Neuronal stem cell (in vitro differentiated cells): ENCODE data around the gene BRSK2.
A peak's percentile ranks its signal among the peaks of the same experiment; 100 is the strongest.

ENCODE experiments used
- DNase-seq: peaks from one replicate; pipeline ENCODE4 v3.0.0-alpha.2; 2013; ENCODE audit warnings: low spot score
- H2AFZ ChIP-seq: one replicate; pipeline ENCODE4 v1.6.1; 2013; ENCODE audit warnings: mild to moderate bottlenecking, low read length, inconsistent platforms
- H2AK5ac ChIP-seq: 2 replicates; pipeline ENCODE4 v1.6.1; 2013; ENCODE audit warnings: low read depth, mild to moderate bottlenecking, inconsistent platforms, low read length, moderate library complexity, mixed read lengths
- H2BK120ac ChIP-seq: 2 replicates; pipeline ENCODE4 v1.6.1; 2013; ENCODE audit warnings: low read depth, mild to moderate bottlenecking, inconsistent platforms, low read length, moderate library complexity, mixed read lengths
- H2BK12ac ChIP-seq: one replicate; pipeline ENCODE4 v1.6.1; 2013; ENCODE audit warnings: low read length, inconsistent platforms
- H2BK15ac ChIP-seq: 2 replicates; pipeline ENCODE4 v1.6.1; 2013; ENCODE audit warnings: mild to moderate bottlenecking, low read length, inconsistent platforms, mixed read lengths
- H2BK5ac ChIP-seq: one replicate; pipeline ENCODE4 v1.6.1; 2013; ENCODE audit warnings: inconsistent platforms, mild to moderate bottlenecking, low read length, moderate library complexity
- H3K14ac ChIP-seq: one replicate; pipeline ENCODE4 v1.6.1; 2013; ENCODE audit warnings: low read length, inconsistent platforms
- H3K18ac ChIP-seq: 2 replicates; pipeline ENCODE4 v1.6.1; 2013; ENCODE audit warnings: low read length, inconsistent platforms
- H3K23ac ChIP-seq: 2 replicates; pipeline ENCODE4 v1.6.1; 2013; ENCODE audit warnings: low read depth, mild to moderate bottlenecking, mixed read lengths, low read length, inconsistent platforms; ENCODE audit not compliant: poor library complexity
- H3K27ac ChIP-seq: replicated peaks from 3 replicates; pipeline ENCODE4 v1.5.1; 2013; ENCODE audit warnings: low read length, inconsistent platforms
- H3K27me3 ChIP-seq, 3 experiments: 2 replicates each; pipeline ENCODE4 v1.6.1; 2013; ENCODE audit warnings: low read length in 3 of 3, mild to moderate bottlenecking in 2 of 3, inconsistent platforms in 1 of 3, low read depth in 1 of 3, mixed read lengths in 1 of 3, moderate library complexity in 1 of 3; ENCODE audit not compliant: control insufficient read depth in 3 of 3, insufficient read depth in 3 of 3
- H3K36me3 ChIP-seq, 2 donors: replicated peaks in 1 of 2; 2 replicates each; pipeline ENCODE4 v1.6.1; 2013; ENCODE audit warnings: low read length in 2 of 2; ENCODE audit not compliant: control insufficient read depth in 2 of 2, insufficient read depth in 2 of 2
- H3K4ac ChIP-seq: 2 replicates; pipeline ENCODE4 v1.6.1; 2013; ENCODE audit warnings: inconsistent platforms, mild to moderate bottlenecking, low read length, moderate library complexity
- H3K4me1 ChIP-seq, 2 donors: 1 replicate in 1 of 2; 2 replicates in 1 of 2; pipeline ENCODE4 v1.6.1; 2013; ENCODE audit warnings: low read length in 2 of 2, low read depth in 1 of 2; ENCODE audit not compliant: control insufficient read depth in 2 of 2, insufficient read depth in 1 of 2
- H3K4me2 ChIP-seq: one replicate; pipeline ENCODE4 v1.6.1; 2013; ENCODE audit warnings: mild to moderate bottlenecking, low read length, inconsistent platforms; ENCODE audit not compliant: insufficient read depth, poor library complexity, severe bottlenecking
- H3K4me3 ChIP-seq, 2 donors: 2 replicates each; pipeline ENCODE4 v1.5.1; 2013; ENCODE audit warnings: low read length in 2 of 2, mild to moderate bottlenecking in 2 of 2, inconsistent platforms in 1 of 2, moderate library complexity in 1 of 2
- H3K79me1 ChIP-seq: one replicate; pipeline ENCODE4 v1.6.1; 2013; ENCODE audit warnings: low read depth, mild to moderate bottlenecking, inconsistent platforms, low read length, moderate library complexity
- H3K9ac ChIP-seq: one replicate; pipeline ENCODE4 v1.6.1; 2013; ENCODE audit warnings: mild to moderate bottlenecking, low read depth, low read length, inconsistent platforms; ENCODE audit not compliant: poor library complexity
- H3K9me3 ChIP-seq, 2 donors: replicated peaks in 1 of 2; 2 replicates each; pipeline versions ENCODE3 to v1.6.1; 2013; ENCODE audit warnings: low read length in 2 of 2, mild to moderate bottlenecking in 2 of 2, inconsistent platforms in 1 of 2, low read depth in 1 of 2, mixed read lengths in 1 of 2, moderate library complexity in 1 of 2; ENCODE audit not compliant: control insufficient read depth in 2 of 2, insufficient read depth in 1 of 2
- H4K8ac ChIP-seq: one replicate; pipeline ENCODE4 v1.6.1; 2013; ENCODE audit warnings: low read depth, mild to moderate bottlenecking, inconsistent platforms, low read length, moderate library complexity
- H4K91ac ChIP-seq: one replicate; pipeline ENCODE4 v1.6.1; 2013; ENCODE audit warnings: low read length, low read depth, mild to moderate bottlenecking, inconsistent platforms; ENCODE audit not compliant: poor library complexity
- WGBS, 2 donors: extraction: QIAGEN DNeasy Blood & Tissue Kit; methylation state at CpG; one replicate each; pipeline ENCODE4 v1.1.7; 2013; ENCODE audit warnings: missing lambda C conversion rate in 2 of 2, mixed read lengths in 1 of 2; ENCODE audit not compliant: insufficient read length in 2 of 2, insufficient replicate concordance in 1 of 2; ENCODE audit errors: extremely low coverage in 2 of 2; 5-methylcytosine and 5-hydroxymethylcytosine counted together

The BRSK2 gene

DNA sequence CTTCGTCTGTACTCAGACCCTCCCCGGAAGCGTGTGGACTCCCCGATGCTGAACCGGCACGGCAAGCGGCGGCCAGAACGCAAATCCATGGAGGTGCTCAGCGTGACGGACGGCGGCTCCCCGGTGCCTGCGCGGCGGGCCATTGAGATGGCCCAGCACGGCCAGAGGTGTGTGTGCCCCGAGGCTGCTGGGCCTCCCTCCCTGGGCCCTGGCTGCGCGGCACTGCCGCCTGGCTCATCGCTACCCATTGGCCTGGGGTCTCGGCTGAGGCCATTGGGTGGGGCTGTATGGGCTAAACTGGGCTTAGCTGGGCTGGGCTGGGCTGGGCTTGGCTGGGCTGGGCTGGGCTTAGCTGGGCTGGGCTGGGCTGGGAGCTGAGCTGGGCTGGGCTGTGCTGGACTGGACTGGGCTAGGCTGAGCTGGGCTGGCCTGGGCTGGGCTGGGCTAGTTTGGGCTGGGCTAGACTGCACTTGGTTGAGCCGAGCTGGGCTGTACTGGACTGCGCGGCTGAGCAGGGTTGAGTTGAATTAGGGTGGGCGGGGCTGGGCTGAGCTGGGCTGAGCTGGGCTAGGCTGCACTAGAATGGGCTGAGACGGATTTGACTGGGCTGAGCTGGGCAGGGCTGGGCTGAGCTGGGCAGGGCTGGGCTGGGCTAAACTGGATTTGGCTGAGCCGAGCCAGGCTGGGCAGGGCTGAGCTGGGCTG lies 56.2 kb downstream of the BRSK2 start:
- no peak overlapping the region for H3K4me3 ChIP-seq
- H3K14ac ChIP-seq, result peak overlapping the region; percentile 47
- H2BK5ac ChIP-seq, result no peak overlapping the region
- H3K4ac ChIP-seq, result no peak overlapping the region
- H2AK5ac ChIP-seq, result no peak overlapping the region
- H3K36me3 ChIP-seq, result peaks cover 10 to 59% of the 10 kb centered on the region in 2 donors
- no peak overlapping the region for H4K91ac ChIP-seq
- H3K27ac ChIP-seq, result no peak overlapping the region
- WGBS, 2 donors, result no CpG with 5 or more reads among the region's 30 CpGs
- no peak overlapping the region for H3K18ac ChIP-seq
- no peaks in the 10 kb centered on the region for H3K27me3 ChIP-seq
- no peaks in the 10 kb centered on the region for H3K9me3 ChIP-seq
- H3K23ac ChIP-seq, result peak overlapping the region; percentile 65
- H3K9ac ChIP-seq, result no peak overlapping the region
- no peak overlapping the region for H4K8ac ChIP-seq
- no peak overlapping the region for H2BK12ac ChIP-seq
- no peak overlapping the region for H2BK15ac ChIP-seq
- DNase-seq, result no peak
- no peak overlapping the region for H3K4me2 ChIP-seq
- H3K4me1 ChIP-seq, result peaks cover 0 to 5% of the 10 kb centered on the region in 2 donors
- peaks cover 2% of the 10 kb centered on the region for H3K79me1 ChIP-seq
- no peak overlapping the region for H2BK120ac ChIP-seq
- H2AFZ ChIP-seq, result no peak overlapping the region

GRCh38 chr11:1446623-1447022 lies 56.9 kb downstream of the BRSK2 start:
- Histone ChIP-seq H2BK15ac (no peak overlapping the region), H3K9me3 (no peaks in the 10 kb centered on the region), H2AFZ (no peak overlapping the region), H3K27ac (no peak overlapping the region), H3K79me1 (peaks cover 3% of the 10 kb centered on the region), H3K23ac (peak overlapping the region; percentile 65), H3K36me3 (peaks cover 14 to 66% of the 10 kb centered on the region in 2 donors), H2BK120ac (no peak overlapping the region), H3K18ac (peak overlapping the region; percentile 48), H3K27me3 (no peaks in the 10 kb centered on the region), H3K4ac (no peak overlapping the region), H3K4me2 (no peak overlapping the region), H3K14ac (peak overlapping the region; percentile 47), H3K9ac (no peak overlapping the region), H2AK5ac (no peak overlapping the region), H2BK12ac (no peak overlapping the region), H2BK5ac (no peak overlapping the region), H4K91ac (no peak overlapping the region), H3K4me3 (no peak overlapping the region), H3K4me1 (peaks cover 0 to 5% of the 10 kb centered on the region in 2 donors), H4K8ac (no peak overlapping the region)
- DNase-seq, result no peak
- no CpG with 5 or more reads among the region's 9 CpGs for WGBS, 2 donors

- Histone ChIP-seq H2AFZ (no peak overlapping the region), H3K4ac (no peak overlapping the region), H4K8ac (no peak overlapping the region), H3K9me3 (no peaks in the 10 kb centered on the region), H3K27me3 (no peaks in the 10 kb centered on the region), H3K4me2 (no peak overlapping the region), H2BK5ac (peak overlapping the region; percentile 53), H2BK12ac (no peak overlapping the region), H3K14ac (peak overlapping the region; percentile 17), H4K91ac (no peak overlapping the region), H3K18ac (peak overlapping the region; percentile 35), H3K27ac (no peak overlapping the region), H2BK15ac (no peak overlapping the region), H3K79me1 (peaks cover 3% of the 10 kb centered on the region), H2BK120ac (no peak overlapping the region), H3K36me3 (peaks cover 23 to 70% of the 10 kb centered on the region in 2 donors), H3K4me1 (no peaks in the 10 kb centered on the region), H3K4me3 (no peak overlapping the region), H2AK5ac (no peak overlapping the region), H3K23ac (peak overlapping the region; percentile 80), H3K9ac (no peak overlapping the region)
- DNase-seq, result no peak
- WGBS, 2 donors, result no CpG with 5 or more reads among the region's 49 CpGs
Measured at GRCh38 chr11:1447845-1448825, 58.4 kb downstream of the BRSK2 start.

DNA sequence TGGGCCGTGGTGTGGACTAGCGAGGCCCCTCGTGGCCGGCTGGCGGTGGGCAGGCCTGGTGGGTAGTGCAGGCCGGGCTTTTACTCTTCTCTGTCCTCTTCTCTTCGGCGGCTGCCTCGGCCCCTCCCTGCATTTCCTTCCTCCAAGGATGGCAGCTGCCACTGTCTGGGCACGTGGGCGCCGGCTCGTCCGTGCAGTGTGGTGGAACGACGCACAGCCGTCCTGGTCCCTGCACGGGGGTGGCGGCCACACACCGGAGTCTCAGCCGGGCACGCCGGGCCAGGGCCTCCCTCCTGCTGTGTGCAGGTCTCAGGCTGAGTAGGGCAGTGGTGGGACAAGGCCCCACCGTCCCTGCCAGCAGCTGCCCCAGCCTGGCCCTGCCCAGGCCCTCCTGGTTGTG lies 59.1 kb downstream of the BRSK2 start:
- H2BK5ac ChIP-seq, result peak overlapping the region; percentile 53
- H4K91ac ChIP-seq, result no peak overlapping the region
- peak overlapping the region; percentile 71 for H3K14ac ChIP-seq
- no peak for DNase-seq
- H3K4me3 ChIP-seq, result no peak overlapping the region
- no CpG with 5 or more reads among the region's 24 CpGs for WGBS, 2 donors
- H3K36me3 ChIP-seq, result peaks cover 20 to 71% of the 10 kb centered on the region in 2 donors
- peak overlapping the region; percentile 80 for H3K23ac ChIP-seq
- no peak overlapping the region for H4K8ac ChIP-seq
- H3K4me2 ChIP-seq, result no peak overlapping the region
- peak overlapping the region; percentile 44 for H3K9ac ChIP-seq
- no peaks in the 10 kb centered on the region for H3K27me3 ChIP-seq
- no peak overlapping the region for H2BK15ac ChIP-seq
- no peak overlapping the region for H2BK120ac ChIP-seq
- no peak overlapping the region for H2AK5ac ChIP-seq
- H2BK12ac ChIP-seq, result no peak overlapping the region
- no peaks in the 10 kb centered on the region for H3K4me1 ChIP-seq
- H3K9me3 ChIP-seq, result no peaks in the 10 kb centered on the region
- no peak overlapping the region for H3K27ac ChIP-seq
- H3K18ac ChIP-seq, result no peak overlapping the region
- peaks cover 3% of the 10 kb centered on the region for H3K79me1 ChIP-seq
- H3K4ac ChIP-seq, result no peak overlapping the region
- no peak overlapping the region for H2AFZ ChIP-seq
